NB4 (cell line): ENCODE data around the gene SV2B.

Experiments
- DNase-seq: peaks from one replicate; pipeline ENCODE4 v3.0.0; 2010; ENCODE audit warnings: low read depth
- H3K4me3 ChIP-seq: one replicate; pipeline ENCODE4 v1.5.1; 2011; ENCODE audit warnings: mild to moderate bottlenecking, low read depth, low read length, moderate library complexity
- MYC ChIP-seq: IDR thresholded peaks from 2 replicates; pipeline ENCODE4 v1.6.1; 2011; ENCODE audit warnings: low read depth, low read length
- POLR2A ChIP-seq: IDR thresholded peaks from 2 replicates; pipeline ENCODE4 v1.6.1; 2011; ENCODE audit warnings: mild to moderate bottlenecking; ENCODE audit not compliant: insufficient read length; ENCODE audit errors: extremely low read depth
- TF ChIP-seq, protein P1 (sequence below): IDR thresholded peaks from one replicate; pipeline ENCODE4 v1.5.1; 2012; ENCODE audit warnings: low read depth, low read length
- TF ChIP-seq, protein P2 (sequence below): IDR thresholded peaks from 2 replicates; pipeline ENCODE4 v1.6.1; 2011; ENCODE audit warnings: low read depth, low read length

The SV2B gene

DNA sequence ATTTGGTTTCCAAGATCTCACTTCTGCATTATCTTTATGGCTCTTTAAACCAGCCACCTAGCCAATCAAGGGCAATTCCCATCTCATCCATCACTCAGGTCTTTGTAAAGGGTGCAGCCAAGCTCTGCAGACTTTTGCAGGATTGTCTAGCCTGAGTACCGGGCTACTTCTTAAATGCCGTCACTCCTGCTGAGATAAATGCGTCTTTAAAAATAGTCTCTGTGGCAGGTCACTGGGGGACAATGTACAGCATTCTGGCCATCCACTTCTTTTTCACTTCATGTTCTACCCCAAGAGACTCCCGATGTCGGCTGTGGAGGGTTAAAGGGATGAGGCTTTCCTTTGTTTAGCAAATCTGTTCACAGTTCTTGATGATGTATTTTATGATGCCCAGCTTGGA is 194.7 kb downstream of the SV2B start:
- TF ChIP-seq, protein P1, sequence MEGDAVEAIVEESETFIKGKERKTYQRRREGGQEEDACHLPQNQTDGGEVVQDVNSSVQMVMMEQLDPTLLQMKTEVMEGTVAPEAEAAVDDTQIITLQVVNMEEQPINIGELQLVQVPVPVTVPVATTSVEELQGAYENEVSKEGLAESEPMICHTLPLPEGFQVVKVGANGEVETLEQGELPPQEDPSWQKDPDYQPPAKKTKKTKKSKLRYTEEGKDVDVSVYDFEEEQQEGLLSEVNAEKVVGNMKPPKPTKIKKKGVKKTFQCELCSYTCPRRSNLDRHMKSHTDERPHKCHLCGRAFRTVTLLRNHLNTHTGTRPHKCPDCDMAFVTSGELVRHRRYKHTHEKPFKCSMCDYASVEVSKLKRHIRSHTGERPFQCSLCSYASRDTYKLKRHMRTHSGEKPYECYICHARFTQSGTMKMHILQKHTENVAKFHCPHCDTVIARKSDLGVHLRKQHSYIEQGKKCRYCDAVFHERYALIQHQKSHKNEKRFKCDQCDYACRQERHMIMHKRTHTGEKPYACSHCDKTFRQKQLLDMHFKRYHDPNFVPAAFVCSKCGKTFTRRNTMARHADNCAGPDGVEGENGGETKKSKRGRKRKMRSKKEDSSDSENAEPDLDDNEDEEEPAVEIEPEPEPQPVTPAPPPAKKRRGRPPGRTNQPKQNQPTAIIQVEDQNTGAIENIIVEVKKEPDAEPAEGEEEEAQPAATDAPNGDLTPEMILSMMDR = no peak
- TF ChIP-seq, protein P2, sequence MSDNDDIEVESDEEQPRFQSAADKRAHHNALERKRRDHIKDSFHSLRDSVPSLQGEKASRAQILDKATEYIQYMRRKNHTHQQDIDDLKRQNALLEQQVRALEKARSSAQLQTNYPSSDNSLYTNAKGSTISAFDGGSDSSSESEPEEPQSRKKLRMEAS = no peak
- TF ChIP-seq POLR2A = no peak
- H3K4me3 ChIP-seq = no peak overlapping the region
- DNase-seq = no peak

DNA sequence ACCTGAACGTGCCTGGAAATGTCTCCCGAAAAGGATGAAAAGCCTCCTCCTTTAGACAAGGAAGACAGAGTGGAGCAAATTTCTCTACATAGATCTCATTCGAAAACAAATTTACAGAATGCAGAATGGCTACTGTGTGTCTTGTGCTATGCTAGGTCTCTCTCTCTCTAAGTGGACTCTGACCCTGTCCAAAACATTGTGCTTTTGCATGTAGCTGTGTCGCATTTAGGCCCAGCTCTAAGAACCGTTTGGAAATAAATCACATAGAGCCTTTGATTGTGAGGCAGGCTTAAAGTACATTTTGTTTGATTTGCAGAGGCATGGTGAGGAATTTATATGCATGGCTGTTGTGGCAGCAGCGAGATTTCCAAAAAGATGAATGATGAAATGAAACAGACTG is 198.0 kb downstream of the SV2B start:
- TF ChIP-seq, protein P2 = no peak
- TF ChIP-seq POLR2A (no peak), MYC (no peak)
- TF ChIP-seq, protein P1 = no peak
- no peak for DNase-seq
- H3K4me3 ChIP-seq = no peak overlapping the region

DNA sequence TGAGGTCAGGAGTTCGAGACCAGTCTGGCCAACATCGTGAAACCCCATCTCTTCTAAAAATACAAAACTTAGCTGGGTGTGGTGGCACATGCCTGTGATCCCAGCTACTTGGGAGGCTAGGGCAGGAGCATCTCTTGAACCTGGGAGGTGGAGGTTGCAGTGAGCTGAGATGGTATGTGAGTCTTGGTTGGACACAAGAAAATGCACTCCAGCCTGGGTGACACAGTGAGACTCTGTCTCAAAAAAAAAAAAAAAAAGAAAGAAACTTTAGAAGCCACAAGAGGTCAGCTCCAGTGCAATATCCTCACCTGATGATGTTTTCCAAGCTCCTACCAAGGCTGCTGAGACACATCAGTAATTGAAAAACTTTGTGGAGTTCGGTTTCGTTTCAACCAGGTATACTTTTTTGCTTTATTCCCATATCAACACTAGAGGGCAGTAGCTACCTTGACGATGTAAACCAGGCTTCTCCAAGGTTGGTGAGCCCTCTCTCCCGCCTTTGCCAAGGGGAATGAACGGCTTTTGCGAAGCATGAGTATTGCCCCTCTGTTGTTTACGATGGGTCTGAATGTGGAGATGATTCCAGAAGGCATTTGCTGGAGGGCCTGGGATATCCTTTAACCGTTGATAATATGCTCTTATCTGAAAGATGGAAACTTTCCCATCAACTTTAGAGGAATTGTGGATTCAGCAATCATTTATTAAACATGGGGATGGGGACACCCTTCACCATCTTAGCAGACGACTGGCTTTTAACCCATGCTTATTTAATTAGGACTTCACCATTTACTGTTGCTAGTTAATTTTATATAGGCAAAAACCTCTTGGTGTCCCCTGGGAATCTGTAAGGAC is 202.8 kb downstream of the SV2B start:
- H3K4me3 ChIP-seq = no peak overlapping the region
- TF ChIP-seq, protein P1 = peak; percentile 60
- TF ChIP-seq POLR2A = no peak
- peak; percentile 78 for DNase-seq

DNA sequence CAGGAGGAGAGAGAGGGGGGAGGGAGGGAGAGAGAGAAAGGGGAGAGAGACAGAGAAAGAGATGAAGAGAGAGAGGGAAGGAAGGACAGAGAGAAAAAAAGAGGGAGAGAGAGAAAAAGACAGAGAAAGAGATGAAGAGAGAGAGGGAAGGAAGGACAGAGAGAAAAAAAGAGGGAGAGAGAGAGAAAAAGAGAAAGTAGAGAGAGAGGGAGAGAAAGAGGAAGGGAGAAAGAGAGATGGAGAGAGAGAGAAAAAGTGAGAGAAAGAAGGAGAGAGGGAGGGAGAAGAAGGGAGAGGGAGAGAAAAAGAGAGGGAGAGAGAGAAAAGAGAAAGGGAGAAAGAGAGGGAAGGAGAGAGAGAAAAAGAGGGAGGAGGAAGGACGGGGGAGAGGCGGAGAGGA is 204.2 kb downstream of the SV2B start:
- H3K4me3 ChIP-seq = no peak overlapping the region
- TF ChIP-seq, protein P2 = no peak
- TF ChIP-seq, protein P1 = no peak
- TF ChIP-seq MYC (no peak), POLR2A (no peak)
- no peak for DNase-seq

DNA sequence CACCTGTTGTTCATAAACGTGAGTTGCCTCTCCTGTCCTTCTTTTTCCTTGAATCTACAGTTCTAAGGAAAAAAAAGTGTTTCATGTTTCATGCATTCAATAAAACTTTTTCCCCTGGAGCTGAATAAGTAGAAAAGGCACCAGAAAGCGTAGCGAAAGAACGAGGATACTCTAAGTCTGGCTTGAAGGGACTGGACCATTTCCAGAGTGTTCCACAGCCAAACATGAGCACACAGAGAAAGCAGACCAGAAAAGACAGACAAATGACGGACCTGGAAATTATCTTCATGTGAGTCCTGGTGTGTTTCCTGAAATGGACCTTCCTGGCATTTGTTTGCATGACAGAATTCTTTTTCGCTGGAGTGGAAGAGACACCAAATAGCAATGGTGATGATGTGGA is 204.7 kb downstream of the SV2B start:
- TF ChIP-seq, protein P2 = no peak
- TF ChIP-seq MYC = no peak
- TF ChIP-seq, protein P1 = no peak
- TF ChIP-seq POLR2A = no peak
- no peak overlapping the region for H3K4me3 ChIP-seq
- no peak for DNase-seq
